IMR-90 (cell line): ENCODE data around the gene RIOX2. TPM values are rescaled to one million over a fixed set of nuclear protein-coding genes. Genes with fewer than 3 reads are reported as not detected.

Experiments
- ATAC-seq: fragments of 200-7000 bp; cut with Tn5 transposase; 2 replicates; pipeline ENCODE4 v1.9.1; 2020; ENCODE audit warnings: low read depth, mild to moderate bottlenecking, moderate library complexity
- BruUV-seq: library from RNA; stranded (reverse); fragments of 400-500 nt; replicated peaks from 2 replicates; lab custom pipeline; 2021; lab: Mats Ljungman, UMichigan
- CTCF ChIA-PET: fragments of 300-600 bp; formaldehyde crosslinking; extraction: SDS; loops from one replicate; lab custom pipeline; 2021; ENCODE audit warnings: antibody characterized with exemption; lab: Yijun Ruan, JAX
- POLR2A ChIA-PET: fragments of 300-600 bp; sonication (Branson Sonifier 250); formaldehyde crosslinking; loops from one replicate; lab custom pipeline; 2022; ENCODE audit warnings: antibody characterized with exemption; ENCODE audit not compliant: unreplicated experiment; lab: Charles Lee
- DNase-seq: peaks from one replicate; pipeline ENCODE4 v3.0.0; 2013
- H2AFZ ChIP-seq: replicated peaks from 2 replicates; pipeline ENCODE3; 2013; ENCODE audit warnings: low read length, mild to moderate bottlenecking; ENCODE audit not compliant: poor library complexity
- H2AK5ac ChIP-seq: 2 replicates; pipeline ENCODE4 v1.6.1; 2013; ENCODE audit warnings: low read depth, low read length, inconsistent platforms
- H2AK9ac ChIP-seq: replicated peaks from 2 replicates; pipeline ENCODE3; 2013; ENCODE audit warnings: mild to moderate bottlenecking, low read depth, low read length, moderate library complexity; ENCODE audit not compliant: poor library complexity
- H2BK120ac ChIP-seq: 2 replicates; pipeline ENCODE4 v1.6.1; 2013; ENCODE audit warnings: low read depth, low read length, inconsistent platforms
- H2BK15ac ChIP-seq: 3 replicates; pipeline ENCODE4 v1.6.1; 2013; ENCODE audit warnings: low read depth, low read length, inconsistent platforms
- H2BK20ac ChIP-seq: 2 replicates; pipeline ENCODE4 v1.6.1; 2013; ENCODE audit warnings: low read depth, mild to moderate bottlenecking, inconsistent platforms, low read length, moderate library complexity
- H2BK5ac ChIP-seq: 2 replicates; pipeline ENCODE4 v1.6.1; 2013; ENCODE audit warnings: mild to moderate bottlenecking, low read depth, low read length, inconsistent platforms; ENCODE audit not compliant: poor library complexity, severe bottlenecking
- H3K14ac ChIP-seq: replicated peaks from 2 replicates; pipeline ENCODE4 v1.6.1; 2013; ENCODE audit warnings: low read depth, low read length, inconsistent platforms
- H3K18ac ChIP-seq: 2 replicates; pipeline ENCODE4 v1.6.1; 2013; ENCODE audit warnings: low read depth, low read length, control low read depth
- H3K23ac ChIP-seq: 2 replicates; pipeline ENCODE4 v1.6.1; 2013; ENCODE audit warnings: low read depth, low read length, inconsistent platforms
- H3K27ac ChIP-seq: 2 replicates; pipeline ENCODE4 v1.5.1; 2013; ENCODE audit warnings: mild to moderate bottlenecking, control low read depth, low read length; ENCODE audit not compliant: insufficient read depth
- H3K27me3 ChIP-seq: 2 replicates; pipeline ENCODE4 v1.6.1; 2013; ENCODE audit warnings: low read length; ENCODE audit not compliant: control insufficient read depth, insufficient read depth
- H3K36me3 ChIP-seq: 2 replicates; pipeline ENCODE4 v1.6.1; 2013; ENCODE audit warnings: low read length, mixed read lengths; ENCODE audit not compliant: control insufficient read depth, insufficient read depth
- H3K4ac ChIP-seq: 2 replicates; pipeline ENCODE4 v1.6.1; 2013; ENCODE audit warnings: low read depth, low read length, inconsistent platforms
- H3K4me1 ChIP-seq: 2 replicates; pipeline ENCODE4 v1.6.1; 2013; ENCODE audit warnings: low read length, mixed read lengths; ENCODE audit not compliant: control insufficient read depth, insufficient read depth
- H3K4me2 ChIP-seq: 2 replicates; pipeline ENCODE4 v1.6.1; 2013; ENCODE audit warnings: low read depth, mild to moderate bottlenecking, control low read depth, low read length, moderate library complexity
- H3K4me3 ChIP-seq: 2 replicates; pipeline ENCODE4 v1.5.1; 2013; ENCODE audit warnings: low read depth, mild to moderate bottlenecking, control low read depth, low read length, moderate library complexity; ENCODE audit not compliant: insufficient read depth
- H3K56ac ChIP-seq: 2 replicates; pipeline ENCODE4 v1.6.1; 2013; ENCODE audit warnings: low read length, inconsistent platforms; ENCODE audit not compliant: insufficient read depth; ENCODE audit errors: extremely low read depth
- H3K79me1 ChIP-seq, 2 experiments: 2 replicates each; pipeline ENCODE4 v1.6.1; 2013; ENCODE audit warnings: low read length in 2 of 2, inconsistent platforms in 1 of 2, low read depth in 1 of 2
- H3K9ac ChIP-seq: 2 replicates; pipeline ENCODE4 v1.6.1; 2013; ENCODE audit warnings: low read depth, low read length, control low read depth
- H3K9me1 ChIP-seq: 2 replicates; pipeline ENCODE4 v1.6.1; 2013; ENCODE audit warnings: low read length, inconsistent platforms; ENCODE audit not compliant: insufficient read depth
- H3K9me3 ChIP-seq: 2 replicates; pipeline ENCODE4 v1.6.1; 2013; ENCODE audit warnings: low read length; ENCODE audit not compliant: control insufficient read depth, insufficient read depth
- H4K20me1 ChIP-seq: 2 replicates; pipeline ENCODE4 v1.6.1; 2013; ENCODE audit warnings: low read length, inconsistent platforms; ENCODE audit not compliant: insufficient read depth
- H4K5ac ChIP-seq: 2 replicates; pipeline ENCODE4 v1.6.1; 2013; ENCODE audit warnings: mild to moderate bottlenecking, low read depth, low read length, control low read depth
- H4K8ac ChIP-seq, 2 experiments: 2 replicates each; pipeline ENCODE4 v1.6.1; 2013; ENCODE audit warnings: low read depth in 2 of 2, low read length in 2 of 2, control low read depth in 1 of 2, inconsistent platforms in 1 of 2
- H4K91ac ChIP-seq: 2 replicates; pipeline ENCODE4 v1.6.1; 2013; ENCODE audit warnings: low read depth, low read length, inconsistent platforms; ENCODE audit not compliant: insufficient read depth
- BHLHE40 ChIP-seq: fragments of 150-350 bp; IDR thresholded peaks from 2 replicates; pipeline ENCODE4 v1.6.1; 2016; ENCODE audit warnings: mild to moderate bottlenecking, low read depth, low read length
- CEBPB ChIP-seq: IDR thresholded peaks from 2 replicates; pipeline ENCODE4 v1.6.1; 2012; ENCODE audit warnings: low read depth, low read length, improper control_type of control experiment
- CHD1 ChIP-seq: IDR thresholded peaks from 2 replicates; pipeline ENCODE4 v1.6.1; 2012; ENCODE audit warnings: low read depth, low read length, improper control_type of control experiment
- CTCF ChIP-seq: conservative IDR thresholded peaks from 2 replicates; pipeline ENCODE4 v1.5.1; 2012; ENCODE audit warnings: mild to moderate bottlenecking, low read depth, low read length, improper control_type of control experiment
- MAFK ChIP-seq: IDR thresholded peaks from 2 replicates; pipeline ENCODE4 v1.6.1; 2012; ENCODE audit warnings: low read depth, low read length, improper control_type of control experiment
- MAZ ChIP-seq: IDR thresholded peaks from 2 replicates; pipeline ENCODE4 v1.6.1; 2012; ENCODE audit warnings: low read depth, mild to moderate bottlenecking, low read length, improper control_type of control experiment, moderate library complexity, borderline replicate concordance
- MXI1 ChIP-seq: IDR thresholded peaks from 2 replicates; pipeline ENCODE4 v1.6.1; 2012; ENCODE audit warnings: low read depth, mild to moderate bottlenecking, low read length, moderate library complexity, borderline replicate concordance
- POLR2A ChIP-seq: IDR thresholded peaks from 2 replicates; pipeline ENCODE4 v1.6.1; 2012; ENCODE audit warnings: mild to moderate bottlenecking, low read depth, low read length
- RAD21 ChIP-seq: IDR thresholded peaks from 2 replicates; pipeline ENCODE4 v1.6.1; 2012; ENCODE audit warnings: low read length, improper control_type of control experiment
- RFX5 ChIP-seq: IDR thresholded peaks from 2 replicates; pipeline ENCODE4 v1.8.0; 2012; ENCODE audit warnings: low read depth, mild to moderate bottlenecking, low read length, moderate library complexity
- SMC3 ChIP-seq: fragments of 150-350 bp; IDR thresholded peaks from 2 replicates; pipeline ENCODE4 v1.6.1; 2016; ENCODE audit warnings: low read depth, mild to moderate bottlenecking, antibody characterized with exemption, low read length, moderate library complexity
- USF2 ChIP-seq: fragments of 150-350 bp; IDR thresholded peaks from 2 replicates; pipeline ENCODE4 v1.6.1; 2017; ENCODE audit warnings: mild to moderate bottlenecking, antibody characterized with exemption, low read length, low read depth
- WGBS, 2 experiments: methylation state at CpG; one replicate each; pipeline versions ENCODE4 v1.1.5 to v1.1.7; 2013; ENCODE audit warnings: missing lambda C conversion rate in 2 of 2; ENCODE audit not compliant: insufficient read length in 1 of 2; ENCODE audit errors: extremely low coverage in 2 of 2; 5-methylcytosine and 5-hydroxymethylcytosine counted together
- dilution Hi-C: fragments of 300-500 bp; cut with HindIII; formaldehyde crosslinking; loops from one replicate; pipeline ENCODE4 v1.14.3; 2018; ENCODE audit warnings: low sequenced_read_pairs; ENCODE audit not compliant: unreplicated experiment
- in situ Hi-C: fragments of 300-500 bp; cut with MboI; formaldehyde crosslinking; loops from 3 replicates; pipeline ENCODE4 v1.14.3; 2019; ENCODE audit warnings: low sequenced_read_pairs, inconsistent platforms, mixed read lengths
- intact Hi-C: fragments of 100-400 bp; cut with micrococcal nuclease; formaldehyde crosslinking; loops from 2 replicates; pipeline ENCODE4 v1.10.0; 2022
- polyA plus RNA-seq, 3 experiments: library from polyadenylated mRNA; depleted of rRNA; stranded (reverse); fragments of >200 nt; gene quantifications; 2 replicates each; pipeline ENCODE4 v1.2.3, GENCODE V29; 2012; ENCODE audit warnings: low replicate concordance in 1 of 3
- total RNA-seq: library from RNA; depleted of rRNA; stranded (reverse); fragments of >200 nt; gene quantifications from 2 replicates; pipeline ENCODE4 v1.2.3, GENCODE V29; 2012

Gene RIOX2
- total and polyA plus RNA-seq, 2 of the 4 experiments (the other 2 are of a cell fraction): 17.2 to 26.7 TPM

GRCh38 chr3:98002717-98003116 lies 30.5 kb upstream of the RIOX2 start:
- H2BK120ac ChIP-seq: no peak overlapping the region
- H3K79me1 ChIP-seq: no peaks in the 10 kb centered on the region
- no peak overlapping the region for H3K4ac ChIP-seq
- no peaks in the 10 kb centered on the region for H3K9me1 ChIP-seq
- no peak overlapping the region for H3K23ac ChIP-seq
- intact Hi-C loops (no loop called here), dilution Hi-C loops (loop anchor here (25.0 kb wide), 1 partner anchor 190 kb away; the partner anchor contains the start of gene CRYBG3), in situ Hi-C loops (no loop called here)
- H3K36me3 ChIP-seq: no peaks in the 10 kb centered on the region
- ATAC-seq (no peak), DNase-seq (no peak)
- H2BK15ac ChIP-seq: no peak overlapping the region
- H4K8ac ChIP-seq: no peak overlapping the region
- no peak overlapping the region for H3K18ac ChIP-seq
- H2AFZ ChIP-seq: no peak overlapping the region
- no peak overlapping the region for H2BK5ac ChIP-seq
- no CpG with 5 or more reads among the region's 1 CpG for WGBS, 2 experiments
- no peak overlapping the region for H2BK20ac ChIP-seq
- H2AK9ac ChIP-seq: no peak overlapping the region
- H3K4me2 ChIP-seq: no peak overlapping the region
- H2AK5ac ChIP-seq: no peak overlapping the region
- ChIA-PET POLR2A (no interaction called here), CTCF (no interaction called here)
- no peak overlapping the region for H3K9ac ChIP-seq
- no peak for TF ChIP-seq SMC3
- no peak for TF ChIP-seq MAZ
- no peak for TF ChIP-seq USF2
- TF ChIP-seq MAFK: no peak
- no peak for TF ChIP-seq RAD21
- TF ChIP-seq POLR2A: no peak
- no peak for TF ChIP-seq CHD1
- TF ChIP-seq CTCF: no peak
- no peak for TF ChIP-seq CEBPB
- TF ChIP-seq MXI1: no peak
- TF ChIP-seq BHLHE40: no peak
- TF ChIP-seq RFX5: no peak
- peaks cover 3% of the 10 kb centered on the region; the same call in 1 of the 2 replicates for H3K27me3 ChIP-seq
- no peak overlapping the region for H3K56ac ChIP-seq
- no peaks in the 10 kb centered on the region for H3K9me3 ChIP-seq
- H3K4me1 ChIP-seq: no peaks in the 10 kb centered on the region
- H4K5ac ChIP-seq: no peak overlapping the region
- H4K91ac ChIP-seq: no peak overlapping the region
- no TSS peak for BruUV-seq
- H3K27ac ChIP-seq: no peak overlapping the region
- H3K4me3 ChIP-seq: no peak overlapping the region
- H3K14ac ChIP-seq: no peak overlapping the region
- no peaks in the 10 kb centered on the region for H4K20me1 ChIP-seq
